ENCODE results near the gene ROBO2. TPM values are rescaled to one million over a fixed set of nuclear protein-coding genes. Genes with fewer than 3 reads are reported as not detected.

Gene ROBO2
- total RNA-seq, 2 experiments from 2014 or later = not detected

GRCh38 chr3:77420336-77420735, 380.4 kb downstream of the ROBO2 start:
- DNase-seq = no peak
- no peaks in the 10 kb centered on the region for H3K9me3 Mint-ChIP-seq
- no peaks in the 10 kb centered on the region for H3K27me3 Mint-ChIP-seq
- no peaks in the 10 kb centered on the region for H3K36me3 Mint-ChIP-seq
- H3K27ac Mint-ChIP-seq = no peak overlapping the region
- H3K4me1 Mint-ChIP-seq = no peaks in the 10 kb centered on the region
- no peak overlapping the region for H3K4me3 Mint-ChIP-seq

GRCh38 chr3:77421916-77422315, 382.0 kb downstream of the ROBO2 start:
- no peak for DNase-seq
- H3K27ac Mint-ChIP-seq = no peak overlapping the region
- no peaks in the 10 kb centered on the region for H3K27me3 Mint-ChIP-seq
- H3K4me1 Mint-ChIP-seq = no peaks in the 10 kb centered on the region
- no peaks in the 10 kb centered on the region for H3K9me3 Mint-ChIP-seq
- H3K4me3 Mint-ChIP-seq = no peak overlapping the region
- H3K36me3 Mint-ChIP-seq = no peaks in the 10 kb centered on the region

GRCh38 chr3:77426531-77426930, 386.6 kb downstream of the ROBO2 start:
- no peaks in the 10 kb centered on the region for H3K9me3 Mint-ChIP-seq
- no peaks in the 10 kb centered on the region for H3K4me1 Mint-ChIP-seq
- no peak overlapping the region for H3K4me3 Mint-ChIP-seq
- no peak for DNase-seq
- no peaks in the 10 kb centered on the region for H3K27me3 Mint-ChIP-seq
- H3K36me3 Mint-ChIP-seq = no peaks in the 10 kb centered on the region
- H3K27ac Mint-ChIP-seq = no peak overlapping the region

GRCh38 chr3:77427528-77427927, 387.6 kb downstream of the ROBO2 start:
- Mint-ChIP-seq H3K9me3 (no peaks in the 10 kb centered on the region), H3K27ac (no peak overlapping the region), H3K36me3 (no peaks in the 10 kb centered on the region), H3K4me1 (no peaks in the 10 kb centered on the region), H3K27me3 (no peaks in the 10 kb centered on the region), H3K4me3 (no peak overlapping the region)
- DNase-seq = no peak

- H3K36me3 Mint-ChIP-seq = no peaks in the 10 kb centered on the region
- H3K27me3 Mint-ChIP-seq = no peaks in the 10 kb centered on the region
- no peak overlapping the region for H3K27ac Mint-ChIP-seq
Observed at GRCh38 chr3:77436908-77437307, 397.0 kb downstream of the ROBO2 start.

GRCh38 chr3:77446084-77446483, 406.2 kb downstream of the ROBO2 start:
- DNase-seq = no peak
- Mint-ChIP-seq H3K36me3 (no peaks in the 10 kb centered on the region), H3K4me1 (no peaks in the 10 kb centered on the region), H3K27me3 (no peaks in the 10 kb centered on the region), H3K4me3 (no peak overlapping the region), H3K9me3 (no peaks in the 10 kb centered on the region), H3K27ac (no peak overlapping the region)

More at GRCh38 chr3:77436908-77437307, 397.0 kb downstream of the ROBO2 start:
- Mint-ChIP-seq H3K9me3 (no peaks in the 10 kb centered on the region), H3K4me3 (no peak overlapping the region), H3K4me1 (no peaks in the 10 kb centered on the region)
- DNase-seq = no peak

- Mint-ChIP-seq H3K27ac (no peak overlapping the region), H3K9me3 (no peaks in the 10 kb centered on the region), H3K4me1 (no peaks in the 10 kb centered on the region), H3K27me3 (no peaks in the 10 kb centered on the region), H3K4me3 (no peak overlapping the region), H3K36me3 (no peaks in the 10 kb centered on the region)
- DNase-seq = no peak
Observed at GRCh38 chr3:77446761-77447160, 406.9 kb downstream of the ROBO2 start.

GRCh38 chr3:77449459-77450350, 409.8 kb downstream of the ROBO2 start:
- Mint-ChIP-seq H3K4me1 (no peaks in the 10 kb centered on the region), H3K36me3 (no peaks in the 10 kb centered on the region), H3K9me3 (peaks cover 4% of the 10 kb centered on the region), H3K27me3 (no peaks in the 10 kb centered on the region), H3K27ac (no peak overlapping the region), H3K4me3 (no peak overlapping the region)
- no peak for DNase-seq

GRCh38 chr3:77456431-77456830, 416.5 kb downstream of the ROBO2 start:
- Mint-ChIP-seq H3K27ac (no peak overlapping the region), H3K4me3 (no peak overlapping the region), H3K4me1 (no peaks in the 10 kb centered on the region), H3K9me3 (peaks cover 9% of the 10 kb centered on the region), H3K27me3 (no peaks in the 10 kb centered on the region), H3K36me3 (no peaks in the 10 kb centered on the region)
- DNase-seq = no peak

GRCh38 chr3:77456906-77457305, 417.0 kb downstream of the ROBO2 start:
- Mint-ChIP-seq H3K27ac (no peak overlapping the region), H3K9me3 (peaks cover 9% of the 10 kb centered on the region), H3K4me3 (no peak overlapping the region), H3K4me1 (no peaks in the 10 kb centered on the region), H3K36me3 (no peaks in the 10 kb centered on the region), H3K27me3 (no peaks in the 10 kb centered on the region)
- DNase-seq = no peak

GRCh38 chr3:77459926-77460325, 420.0 kb downstream of the ROBO2 start:
- no peak for DNase-seq
- H3K27me3 Mint-ChIP-seq = no peaks in the 10 kb centered on the region
- H3K36me3 Mint-ChIP-seq = no peaks in the 10 kb centered on the region
- no peak overlapping the region for H3K27ac Mint-ChIP-seq
- no peak overlapping the region for H3K4me3 Mint-ChIP-seq
- no peaks in the 10 kb centered on the region for H3K4me1 Mint-ChIP-seq
- peaks cover 5% of the 10 kb centered on the region for H3K9me3 Mint-ChIP-seq

- H3K27me3 Mint-ChIP-seq = no peaks in the 10 kb centered on the region
- H3K4me1 Mint-ChIP-seq = no peaks in the 10 kb centered on the region
- peaks cover 5% of the 10 kb centered on the region for H3K9me3 Mint-ChIP-seq
- H3K36me3 Mint-ChIP-seq = no peaks in the 10 kb centered on the region
- H3K27ac Mint-ChIP-seq = no peak overlapping the region
- H3K4me3 Mint-ChIP-seq = no peak overlapping the region
- DNase-seq = no peak
Observed at GRCh38 chr3:77460326-77460725, 420.4 kb downstream of the ROBO2 start.

GRCh38 chr3:77462951-77463350, 423.1 kb downstream of the ROBO2 start:
- Mint-ChIP-seq H3K4me1 (no peaks in the 10 kb centered on the region), H3K36me3 (no peaks in the 10 kb centered on the region), H3K27me3 (no peaks in the 10 kb centered on the region), H3K27ac (no peak overlapping the region), H3K9me3 (peaks cover 3% of the 10 kb centered on the region), H3K4me3 (no peak overlapping the region)
- no peak for DNase-seq

GRCh38 chr3:77464111-77464688, 424.3 kb downstream of the ROBO2 start:
- no peak for DNase-seq
- no peaks in the 10 kb centered on the region for H3K4me1 Mint-ChIP-seq
- no peaks in the 10 kb centered on the region for H3K36me3 Mint-ChIP-seq
- no peak overlapping the region for H3K4me3 Mint-ChIP-seq
- no peak overlapping the region for H3K27ac Mint-ChIP-seq
- peaks cover 3% of the 10 kb centered on the region for H3K9me3 Mint-ChIP-seq
- H3K27me3 Mint-ChIP-seq = no peaks in the 10 kb centered on the region

GRCh38 chr3:77466562-77467115, 426.7 kb downstream of the ROBO2 start:
- Mint-ChIP-seq H3K27me3 (no peaks in the 10 kb centered on the region), H3K36me3 (no peaks in the 10 kb centered on the region), H3K4me1 (no peaks in the 10 kb centered on the region), H3K9me3 (peaks cover 1% of the 10 kb centered on the region), H3K27ac (no peak overlapping the region), H3K4me3 (no peak overlapping the region)
- DNase-seq = no peak
